HG02571 (cell line): ENCODE data around the gene ZNF14.
A peak's percentile ranks its signal among the peaks of the same experiment; 100 is the strongest.
"Not testable (repeated sequence)": the region's sequence is repeated elsewhere in the genome, so short reads cannot be mapped to it uniquely, and the experiment has no call there.

Experiments used
- ATAC-seq: cut with Tn5 transposase; IDR thresholded peaks from one replicate; pipeline ENCODE4 v1.9.1; 2021; ENCODE audit warnings: mild to moderate bottlenecking, moderate library complexity; ENCODE audit not compliant: unreplicated experiment

The ZNF14 gene

GRCh38 chr19:19696386-19696785, 36.5 kb downstream of the ZNF14 start:
- ATAC-seq: no peak

GRCh38 chr19:19691683-19692082, 41.2 kb downstream of the ZNF14 start:
- no peak for ATAC-seq

GRCh38 chr19:19689023-19689422, 43.9 kb downstream of the ZNF14 start:
- ATAC-seq: not testable (repeated sequence)

GRCh38 chr19:19687090-19687489, 45.8 kb downstream of the ZNF14 start:
- ATAC-seq: no peak

- ATAC-seq: no peak
Observed at GRCh38 chr19:19686580-19686979, 46.3 kb downstream of the ZNF14 start.

- ATAC-seq: not testable (repeated sequence)
Observed at GRCh38 chr19:19686119-19686518, 46.8 kb downstream of the ZNF14 start.

GRCh38 chr19:19679176-19680073, 53.5 kb downstream of the ZNF14 start:
- no peak for ATAC-seq

- no peak for ATAC-seq
Observed at GRCh38 chr19:19677579-19677978, 55.3 kb downstream of the ZNF14 start.

- ATAC-seq: no peak
Observed at GRCh38 chr19:19674315-19674714, 58.6 kb downstream of the ZNF14 start.

- no peak for ATAC-seq
Observed at GRCh38 chr19:19672816-19673215, 60.1 kb downstream of the ZNF14 start.

- ATAC-seq: no peak
Observed at GRCh38 chr19:19670070-19670551, 62.8 kb downstream of the ZNF14 start.

- peak; percentile 63 for ATAC-seq
Observed at GRCh38 chr19:19668230-19669012, 64.5 kb downstream of the ZNF14 start, which contains the start of gene ZNF101. Gene ZNF101 (plus strand): TSS chr19:19668839. CDS start chr19:19668964, 125 bp downstream.

- not testable (repeated sequence) for ATAC-seq
Observed at GRCh38 chr19:19665420-19665948, 67.4 kb downstream of the ZNF14 start.

GRCh38 chr19:19663256-19664120, 69.4 kb downstream of the ZNF14 start, which contains the start of gene ATP13A1:
Gene ATP13A1 (minus strand): TSS chr19:19663676. CDS start chr19:19663666, 10 bp downstream.
- peak; percentile 65 for ATAC-seq

- ATAC-seq: no peak
Observed at GRCh38 chr19:19662871-19663255, 70.0 kb downstream of the ZNF14 start.

GRCh38 chr19:19662344-19662743, 70.6 kb downstream of the ZNF14 start:
- ATAC-seq: no peak

GRCh38 chr19:19661675-19662251, 71.1 kb downstream of the ZNF14 start:
- ATAC-seq: no peak

GRCh38 chr19:19661141-19661674, 71.7 kb downstream of the ZNF14 start:
- no peak for ATAC-seq
